GM18519 (cell line): ENCODE measurements around the gene LRRC47.
"Not testable (repeated sequence)": the region's sequence is repeated elsewhere in the genome, so short reads cannot be mapped to it uniquely, and the experiment has no call there.

ENCODE experiments used
- ATAC-seq: cut with Tn5 transposase; IDR thresholded peaks from one replicate; pipeline ENCODE4 v1.9.1; 2021; ENCODE audit warnings: mild to moderate bottlenecking, moderate library complexity; ENCODE audit not compliant: unreplicated experiment, low FRiP score

LRRC47 gene

GRCh38 chr1:3750741-3751140 lies 45.6 kb downstream of the LRRC47 start:
- ATAC-seq = no peak

- ATAC-seq = no peak
Observed at GRCh38 chr1:3749512-3749911, 46.8 kb downstream of the LRRC47 start.

GRCh38 chr1:3748316-3748900 lies 47.9 kb downstream of the LRRC47 start:
- ATAC-seq = not testable (repeated sequence)

GRCh38 chr1:3747903-3748302 lies 48.4 kb downstream of the LRRC47 start:
- no peak for ATAC-seq

- ATAC-seq = no peak
Observed at GRCh38 chr1:3747522-3747848, 48.8 kb downstream of the LRRC47 start.

GRCh38 chr1:3746830-3747521 lies 49.3 kb downstream of the LRRC47 start:
- ATAC-seq = no peak

- no peak for ATAC-seq
Observed at GRCh38 chr1:3746389-3746829, 49.9 kb downstream of the LRRC47 start.

GRCh38 chr1:3745590-3746381 lies 50.5 kb downstream of the LRRC47 start:
- no peak for ATAC-seq

GRCh38 chr1:3745071-3745470 lies 51.2 kb downstream of the LRRC47 start:
- no peak for ATAC-seq

GRCh38 chr1:3744646-3745045 lies 51.7 kb downstream of the LRRC47 start:
- no peak for ATAC-seq

- no peak for ATAC-seq
Observed at GRCh38 chr1:3743826-3744225, 52.5 kb downstream of the LRRC47 start.

GRCh38 chr1:3743421-3743820 lies 52.9 kb downstream of the LRRC47 start:
- no peak for ATAC-seq

GRCh38 chr1:3742439-3743298 lies 53.6 kb downstream of the LRRC47 start:
- no peak for ATAC-seq

- ATAC-seq = no peak
Observed at GRCh38 chr1:3741566-3742438, 54.5 kb downstream of the LRRC47 start.

- no peak for ATAC-seq
Observed at GRCh38 chr1:3740752-3741151, 55.5 kb downstream of the LRRC47 start.

GRCh38 chr1:3740042-3740441 lies 56.3 kb downstream of the LRRC47 start:
- ATAC-seq = no peak

GRCh38 chr1:3738943-3739342 lies 57.4 kb downstream of the LRRC47 start:
- no peak for ATAC-seq

- ATAC-seq = no peak
Observed at GRCh38 chr1:3736708-3737107, 59.6 kb downstream of the LRRC47 start.

- ATAC-seq = no peak
Observed at GRCh38 chr1:3736131-3736561, 60.2 kb downstream of the LRRC47 start.

- ATAC-seq = no peak
Observed at GRCh38 chr1:3735688-3736087, 60.6 kb downstream of the LRRC47 start.
